H1 (cell line): ENCODE measurements around the gene IWS1. TPM values are rescaled to one million over a fixed set of nuclear protein-coding genes. Genes with fewer than 3 reads are reported as not detected.

Experiments used
- CTCF ChIA-PET: fragments of 300-600 bp; sonication (Branson Sonifier 250); formaldehyde crosslinking; loops from one replicate; lab custom pipeline; 2021; ENCODE audit not compliant: partially characterized antibody; lab: Charles Lee
- POLR2A ChIA-PET: fragments of 300-600 bp; sonication (Branson Sonifier 250); formaldehyde crosslinking; loops from one replicate; lab custom pipeline; 2021; ENCODE audit warnings: inconsistent platforms; ENCODE audit not compliant: partially characterized antibody; lab: Charles Lee
- DNase-seq, 2 experiments: peaks; one replicate each; pipeline versions ENCODE4 v3.0.0 to v3.0.0-alpha.2; 2010 to 2022; ENCODE audit warnings: low spot score in 2 of 2, low read depth in 1 of 2, mixed read lengths in 1 of 2
- FAIRE-seq: peaks from 2 replicates; lab custom pipeline; 2011; peaks lifted over from hg19 to GRCh38; lab: Jason Lieb, UNC
- H2AFZ ChIP-seq: 2 replicates; pipeline ENCODE4 v1.8.1; 2012; ENCODE audit warnings: low read length, inconsistent platforms
- H2AK5ac ChIP-seq: 2 replicates; pipeline ENCODE4 v1.6.1; 2013; ENCODE audit warnings: low read depth, low read length
- H2BK120ac ChIP-seq: replicated peaks from 2 replicates; pipeline ENCODE3; 2013; ENCODE audit warnings: low read depth, low read length, inconsistent platforms
- H2BK12ac ChIP-seq: 2 replicates; pipeline ENCODE4 v1.6.1; 2013; ENCODE audit warnings: low read depth, low read length
- H2BK15ac ChIP-seq: 2 replicates; pipeline ENCODE4 v1.6.1; 2013; ENCODE audit warnings: low read length
- H2BK20ac ChIP-seq: 2 replicates; pipeline ENCODE4 v1.6.1; 2013; ENCODE audit warnings: low read length
- H2BK5ac ChIP-seq: 2 replicates; pipeline ENCODE4 v1.6.1; 2013; ENCODE audit warnings: low read depth, low read length
- H3K14ac ChIP-seq: 2 replicates; pipeline ENCODE4 v1.6.1; 2013; ENCODE audit warnings: inconsistent platforms; ENCODE audit not compliant: insufficient read length
- H3K18ac ChIP-seq: 2 replicates; pipeline ENCODE4 v1.6.1; 2013; ENCODE audit warnings: low read length; ENCODE audit errors: extremely low read depth
- H3K23ac ChIP-seq: 2 replicates; pipeline ENCODE4 v1.6.1; 2013; ENCODE audit warnings: inconsistent platforms; ENCODE audit not compliant: insufficient read length
- H3K23me2 ChIP-seq: 2 replicates; pipeline ENCODE4 v1.6.1; 2013; ENCODE audit warnings: low read depth, low read length
- H3K27ac ChIP-seq: 2 replicates; pipeline ENCODE4 v1.6.1; 2011; ENCODE audit warnings: low read depth, low read length, inconsistent platforms
- H3K27me3 ChIP-seq, 4 experiments: replicated peaks in 1 of 4; 1 replicate in 1 of 4; 2 replicates in 3 of 4; pipeline versions ENCODE4 v1.6.1 to v1.8.1; 2011 to 2013; ENCODE audit warnings: low read length in 3 of 4, mild to moderate bottlenecking in 3 of 4, inconsistent platforms in 2 of 4, mixed read lengths in 2 of 4, moderate library complexity in 1 of 4; ENCODE audit not compliant: control insufficient read depth in 3 of 4, insufficient read depth in 3 of 4; ENCODE audit errors: extremely low read depth in 1 of 4
- H3K36me3 ChIP-seq, 4 experiments: 2 replicates each; pipeline versions ENCODE4 v1.6.1 to v1.8.1; 2011 to 2013; ENCODE audit warnings: mild to moderate bottlenecking in 4 of 4, low read length in 3 of 4, moderate library complexity in 2 of 4, control low read depth in 1 of 4, inconsistent platforms in 1 of 4; ENCODE audit not compliant: insufficient read depth in 4 of 4, control insufficient read depth in 2 of 4
- H3K4ac ChIP-seq: replicated peaks from 2 replicates; pipeline ENCODE3; 2013; ENCODE audit warnings: low read length, low read depth, mixed read lengths, inconsistent platforms; ENCODE audit not compliant: insufficient read length
- H3K4me1 ChIP-seq, 4 experiments: replicated peaks in 1 of 4; 1 replicate in 1 of 4; 2 replicates in 3 of 4; pipeline versions ENCODE4 v1.6.1 to v1.8.1; 2011 to 2013; ENCODE audit warnings: low read length in 3 of 4, inconsistent platforms in 2 of 4, mixed read lengths in 1 of 4; ENCODE audit not compliant: insufficient read depth in 4 of 4, control insufficient read depth in 3 of 4
- H3K4me2 ChIP-seq, 2 experiments: 2 replicates each; pipeline versions ENCODE4 v1.6.1 to v1.8.1; 2011 to 2013; ENCODE audit warnings: low read depth in 2 of 2, low read length in 2 of 2, control low read depth in 1 of 2, inconsistent platforms in 1 of 2, mild to moderate bottlenecking in 1 of 2; ENCODE audit not compliant: insufficient read depth in 1 of 2
- H3K4me3 ChIP-seq, 4 experiments: fragments of 200-600, 300-600 bp in 1 of 4; sonication (generic), shearing (Covaris generic), sonication (Bioruptor Twin) in 1 of 4; 2 replicates each; pipeline versions ENCODE4 v1.5.1 to v1.8.1; 2011 to 2016; ENCODE audit warnings: low read length in 4 of 4, low read depth in 3 of 4, control low read depth in 2 of 4, inconsistent platforms in 2 of 4, mild to moderate bottlenecking in 2 of 4, mixed read lengths in 1 of 4, moderate library complexity in 1 of 4; ENCODE audit not compliant: insufficient read depth in 2 of 4; ENCODE audit errors: extremely low read depth in 1 of 4
- H3K56ac ChIP-seq: replicated peaks from 2 replicates; pipeline ENCODE3; 2013; ENCODE audit warnings: low read depth, mild to moderate bottlenecking, mixed read lengths, low read length, inconsistent platforms; ENCODE audit not compliant: insufficient read length
- H3K79me1 ChIP-seq: 2 replicates; pipeline ENCODE4 v1.6.1; 2013; ENCODE audit warnings: low read depth, low read length, control low read depth
- H3K79me2 ChIP-seq, 2 experiments: 2 replicates each; pipeline versions ENCODE4 v1.6.1 to v1.8.1; 2012 to 2013; ENCODE audit warnings: low read length in 2 of 2, mild to moderate bottlenecking in 2 of 2, inconsistent platforms in 1 of 2; ENCODE audit not compliant: insufficient read depth in 2 of 2, control insufficient read depth in 1 of 2
- H3K9ac ChIP-seq, 4 experiments: replicated peaks in 1 of 4; 1 replicate in 1 of 4; 2 replicates in 3 of 4; pipeline versions ENCODE4 v1.6.1 to v1.8.1; 2011 to 2013; ENCODE audit warnings: low read depth in 3 of 4, low read length in 3 of 4, control low read depth in 2 of 4, mild to moderate bottlenecking in 2 of 4, moderate library complexity in 2 of 4, inconsistent platforms in 1 of 4; ENCODE audit errors: extremely low read depth in 1 of 4
- H3K9me3 ChIP-seq, 2 experiments: 2 replicates each; pipeline versions ENCODE4 v1.6.1 to v1.8.1; 2012 to 2013; ENCODE audit warnings: mild to moderate bottlenecking in 2 of 2, moderate library complexity in 2 of 2, control low read depth in 1 of 2, inconsistent platforms in 1 of 2, low read depth in 1 of 2, low read length in 1 of 2, mixed read lengths in 1 of 2; ENCODE audit not compliant: insufficient read depth in 2 of 2
- H4K20me1 ChIP-seq, 2 experiments: replicated peaks in 1 of 2; 2 replicates each; pipeline versions ENCODE3 to v1.8.1; 2011 to 2013; ENCODE audit warnings: inconsistent platforms in 2 of 2, low read length in 2 of 2, mild to moderate bottlenecking in 1 of 2; ENCODE audit not compliant: insufficient read depth in 2 of 2, control insufficient read depth in 1 of 2
- H4K5ac ChIP-seq: 2 replicates; pipeline ENCODE4 v1.6.1; 2013; ENCODE audit warnings: low read length, low read depth, mixed read lengths, inconsistent platforms; ENCODE audit not compliant: insufficient read length
- H4K8ac ChIP-seq: 2 replicates; pipeline ENCODE4 v1.8.0; 2013; ENCODE audit warnings: mild to moderate bottlenecking, moderate library complexity, low read length, inconsistent platforms; ENCODE audit not compliant: insufficient read depth; ENCODE audit errors: extremely low read depth
- H4K91ac ChIP-seq: replicated peaks from 2 replicates; pipeline ENCODE3; 2013; ENCODE audit warnings: low read length, mixed read lengths, inconsistent platforms; ENCODE audit not compliant: insufficient read length
- ASH2L ChIP-seq: fragments of 200-600, 300-600 bp; sonication (generic); IDR thresholded peaks from one replicate; pipeline ENCODE4 v1.7.1; 2017; ENCODE audit warnings: low read length
- BACH1 ChIP-seq: IDR thresholded peaks from 2 replicates; pipeline ENCODE4 v1.6.1; 2012; ENCODE audit warnings: low read length, improper control_type of control experiment
- CBX8 ChIP-seq: fragments of 300-800, 300-1000 bp; sonication (generic); IDR thresholded peaks from 2 replicates; pipeline ENCODE4 v1.7.1; 2016; ENCODE audit warnings: low read depth, low read length, borderline replicate concordance
- EGR1 ChIP-seq: IDR thresholded peaks from 2 replicates; pipeline ENCODE4 v1.6.1; 2011; ENCODE audit warnings: low read depth, low read length, borderline replicate concordance
- EZH2 ChIP-seq: fragments of 200-600 bp; sonication (generic); IDR thresholded peaks from 2 replicates; pipeline ENCODE4 v1.7.1; 2012; ENCODE audit warnings: low read depth, mild to moderate bottlenecking, moderate library complexity, low read length, inconsistent platforms; ENCODE audit not compliant: severe bottlenecking
- MAFK ChIP-seq: IDR thresholded peaks from 2 replicates; pipeline ENCODE4 v1.6.1; 2012; ENCODE audit warnings: low read depth, mild to moderate bottlenecking, improper control_type of control experiment, low read length
- POLR2AphosphoS5 ChIP-seq: IDR thresholded peaks from 2 replicates; pipeline ENCODE4 v1.6.1; 2011; ENCODE audit warnings: low read depth, low read length
- RAD21 ChIP-seq, 2 experiments: IDR thresholded peaks in 1 of 2; conservative IDR thresholded peaks in 1 of 2; 2 replicates each; pipeline ENCODE4 v1.6.1; 2011; ENCODE audit warnings: low read depth in 2 of 2, low read length in 2 of 2, improper control_type of control experiment in 1 of 2, inconsistent platforms in 1 of 2, mild to moderate bottlenecking in 1 of 2, moderate library complexity in 1 of 2
- RXRA ChIP-seq: IDR thresholded peaks from 2 replicates; pipeline ENCODE4 v1.6.1; 2011; ENCODE audit warnings: low read depth, mild to moderate bottlenecking, low read length, moderate library complexity; ENCODE audit not compliant: insufficient read depth
- SIX5 ChIP-seq: IDR thresholded peaks from 2 replicates; pipeline ENCODE4 v1.6.1; 2011; ENCODE audit warnings: mild to moderate bottlenecking, low read depth, low read length
- SP1 ChIP-seq: IDR thresholded peaks from 2 replicates; pipeline ENCODE4 v1.6.1; 2011; ENCODE audit warnings: low read depth, low read length
- SRF ChIP-seq: IDR thresholded peaks from 2 replicates; pipeline ENCODE4 v1.6.1; 2011; ENCODE audit warnings: mild to moderate bottlenecking, low read depth, low read length, moderate library complexity
- TAF1 ChIP-seq: IDR thresholded peaks from 2 replicates; pipeline ENCODE4 v1.6.1; 2011; ENCODE audit warnings: mild to moderate bottlenecking, low read depth, low read length
- TAF7 ChIP-seq: optimal IDR thresholded peaks from 2 replicates; pipeline ENCODE3; 2011; ENCODE audit warnings: low read depth, mild to moderate bottlenecking, inconsistent platforms, low read length, moderate library complexity, borderline replicate concordance
- ZNF274 ChIP-seq: IDR thresholded peaks from 2 replicates; pipeline ENCODE4 v1.7.0; 2012; ENCODE audit warnings: low read length, borderline replicate concordance; ENCODE audit errors: extremely low read depth
- WGBS, 2 experiments: shearing (Covaris generic) in 1 of 2; methylation state at CpG; one replicate each; pipeline versions ENCODE4 v1.1.6 to v1.1.7; 2013 to 2015; ENCODE audit warnings: low lambda C conversion rate in 2 of 2, mixed read lengths in 2 of 2, inconsistent platforms in 1 of 2, low coverage in 1 of 2, missing lambda C conversion rate in 1 of 2; ENCODE audit not compliant: insufficient replicate concordance in 2 of 2, insufficient coverage in 1 of 2, insufficient read length in 1 of 2; ENCODE audit errors: extremely low coverage in 1 of 2, missing lambda C conversion rate in 1 of 2; 5-methylcytosine and 5-hydroxymethylcytosine counted together
- polyA plus RNA-seq, 7 experiments: library from polyadenylated mRNA; depleted of rRNA in 3 of 7; stranded (reverse) in 5 of 7; unstranded in 2 of 7; fragments of >200 nt in 5 of 7; fragments of 200-250 nt in 2 of 7; gene quantifications; 1 replicate in 5 of 7; 2 replicates in 1 of 7; 4 replicates in 1 of 7; pipeline versions ENCODE4 v1.2.1 to v1.2.3, GENCODE V29; 2011 to 2013; ENCODE audit warnings: missing spikeins in 2 of 7, mixed read lengths in 2 of 7
- total RNA-seq: library from RNA; stranded (reverse); fragmentation: NEBNext Ultra II Directional; extraction: Animal tissue kit (Norgen Biotek cat#: 25700); gene quantifications from 2 replicates; pipeline ENCODE4 v1.2.1, GENCODE V29; 2021

The IWS1 gene
- total and polyA plus RNA-seq, 2 of the 8 experiments (the other 6 are each of a cell fraction or from before 2014, with no cell fraction given), result 18.4 to 64.8 TPM

- Histone ChIP-seq H3K23me2 (no peaks in the 10 kb centered on the region), H4K5ac (no peak overlapping the region), H3K9ac (no peak overlapping the region), H2BK120ac (no peak overlapping the region), H3K4ac (no peak overlapping the region), H4K8ac (no peak overlapping the region; the same call in 1 of the 2 replicates), H2BK15ac (no peak overlapping the region), H2BK5ac (no peak overlapping the region), H3K79me2 (no peaks in the 10 kb centered on the region), H2BK12ac (no peak overlapping the region), H4K91ac (no peak overlapping the region), H2AFZ (no peak overlapping the region), H3K4me3 (no peak overlapping the region), H3K4me2 (no peak overlapping the region), H3K4me1 (peaks cover 0 to 8% (median 4%) of the 10 kb centered on the region in 4 experiments; a peak in 2 of 7 replicates), H3K23ac (no peak overlapping the region), H3K18ac (no peak overlapping the region), H3K79me1 (no peaks in the 10 kb centered on the region), H3K9me3 (no peaks in the 10 kb centered on the region), H4K20me1 (peaks cover 0 to 3% of the 10 kb centered on the region in 2 experiments), H3K36me3 (peaks cover 15 to 90% (median 60%) of the 10 kb centered on the region in 4 experiments), H3K27me3 (no peaks in the 10 kb centered on the region), H2AK5ac (no peak overlapping the region), H3K56ac (no peak overlapping the region), H3K27ac (no peak overlapping the region), H3K14ac (no peak overlapping the region), H2BK20ac (no peak overlapping the region)
- CTCF ChIA-PET, result no interaction called here
- 91% methylated on average over 5 of the region's 5 CpGs; no CpG with 5 or more reads in 1 of the 2 experiments for WGBS, 2 experiments
- POLR2A ChIA-PET, result interaction anchor here (0.9 kb wide), 1 partner anchor 17 kb away, joined by 3 read pairs; no protein-coding TSS in a partner anchor
- FAIRE-seq, result no peak
- DNase-seq, result no peak
- TF ChIP-seq EZH2 (no peak), SIX5 (no peak), BACH1 (no peak), TAF7 (no peak), MAFK (no peak), ZNF274 (no peak), SP1 (no peak), CBX8 (no peak), ASH2L (no peak), SRF (no peak), RAD21 (IDR thresholded peaks at IDR 0.05 in 1 of 2, conservative IDR thresholded peaks at IDR 0.05 in 1 of 2; ENCODE audit: low read depth in 2 of 2, low read length in 2 of 2) (no peak), RXRA (no peak), EGR1 (no peak), TAF1 (no peak), POLR2AphosphoS5 (no peak)
Observed at GRCh38 chr2:127485694-127486071, 40.6 kb downstream of the IWS1 start.
